ENCODE measurements around the gene NTM. TPM values are rescaled to one million over a fixed set of nuclear protein-coding genes. Genes with fewer than 3 reads are reported as not detected.

NTM gene
- total RNA-seq, 1 experiment from 2014 or later, result 0.73 TPM

DNA sequence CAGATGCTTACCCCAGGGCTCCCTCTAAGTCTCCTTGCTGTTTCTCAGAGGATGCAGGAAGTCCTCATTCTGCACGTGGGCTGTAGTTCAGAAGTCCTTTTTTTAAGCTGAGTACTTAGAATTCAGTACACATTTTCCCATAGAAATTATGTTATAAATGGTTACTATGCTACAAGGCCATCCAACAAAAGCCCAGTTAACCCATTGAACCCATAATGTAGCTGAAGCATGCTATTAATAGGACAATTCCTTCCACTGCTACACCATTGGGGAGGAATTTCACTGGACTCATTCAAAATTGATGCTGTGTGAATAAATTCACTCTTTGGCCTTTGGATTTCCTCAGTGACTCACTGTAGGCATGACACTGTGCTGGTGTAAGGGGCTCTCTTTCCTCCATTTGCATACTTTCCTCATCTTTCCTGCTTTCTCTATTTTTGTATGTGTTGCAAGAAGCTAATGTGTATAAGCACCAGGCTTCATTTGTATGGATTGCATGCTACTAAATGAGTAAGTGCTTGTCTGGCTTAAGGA lies 148.0 kb downstream of the NTM start:
- TF ChIP-seq, protein P1, sequence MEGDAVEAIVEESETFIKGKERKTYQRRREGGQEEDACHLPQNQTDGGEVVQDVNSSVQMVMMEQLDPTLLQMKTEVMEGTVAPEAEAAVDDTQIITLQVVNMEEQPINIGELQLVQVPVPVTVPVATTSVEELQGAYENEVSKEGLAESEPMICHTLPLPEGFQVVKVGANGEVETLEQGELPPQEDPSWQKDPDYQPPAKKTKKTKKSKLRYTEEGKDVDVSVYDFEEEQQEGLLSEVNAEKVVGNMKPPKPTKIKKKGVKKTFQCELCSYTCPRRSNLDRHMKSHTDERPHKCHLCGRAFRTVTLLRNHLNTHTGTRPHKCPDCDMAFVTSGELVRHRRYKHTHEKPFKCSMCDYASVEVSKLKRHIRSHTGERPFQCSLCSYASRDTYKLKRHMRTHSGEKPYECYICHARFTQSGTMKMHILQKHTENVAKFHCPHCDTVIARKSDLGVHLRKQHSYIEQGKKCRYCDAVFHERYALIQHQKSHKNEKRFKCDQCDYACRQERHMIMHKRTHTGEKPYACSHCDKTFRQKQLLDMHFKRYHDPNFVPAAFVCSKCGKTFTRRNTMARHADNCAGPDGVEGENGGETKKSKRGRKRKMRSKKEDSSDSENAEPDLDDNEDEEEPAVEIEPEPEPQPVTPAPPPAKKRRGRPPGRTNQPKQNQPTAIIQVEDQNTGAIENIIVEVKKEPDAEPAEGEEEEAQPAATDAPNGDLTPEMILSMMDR (IDR thresholded peaks at IDR 0.05; ENCODE audit: insufficient read depth in 1 of 2, low read depth in 1 of 2, low read length in 1 of 2, severe bottlenecking in 1 of 2, unreplicated experiment in 1 of 2), result no peak
- H3K27ac Mint-ChIP-seq (ENCODE audit: unreplicated experiment), result no peak overlapping the region
- no peak overlapping the region for H3K4me3 Mint-ChIP-seq (ENCODE audit: unreplicated experiment)
- POLR2A ChIA-PET, result no interaction called here
- intact Hi-C loops (cut with micrococcal nuclease; ENCODE audit: unreplicated experiment), result no loop called here
- peaks cover 10% of the 10 kb centered on the region for H3K9me3 Mint-ChIP-seq (ENCODE audit: unreplicated experiment)
- Histone ChIP-seq H3K4me1 (no peaks in the 10 kb centered on the region; the same call in 1 of the 2 replicates), H3K9me3 (0 out of 2 replicates have a peak, but pooled peaks cover 4% of the 10 kb centered on the region), H3K36me3 (ENCODE audit: control insufficient read depth, insufficient read depth, low read length) (no peaks in the 10 kb centered on the region), H3K27me3 (replicated peaks; ENCODE audit: control insufficient read depth, insufficient read depth, low read length) (no peaks in the 10 kb centered on the region), H3K4me3 (ENCODE audit: low read depth, low read length) (no peak overlapping the region)
- no TSS peak for BruUV-seq (replicated peaks)
- no peak for DNase-seq
- no peaks in the 10 kb centered on the region for H3K4me1 Mint-ChIP-seq (ENCODE audit: low read depth, unreplicated experiment)
- H3K27me3 Mint-ChIP-seq (ENCODE audit: insufficient read depth, unreplicated experiment), result peaks cover 9% of the 10 kb centered on the region
- CTCF ChIA-PET, result no interaction called here
- no peaks in the 10 kb centered on the region for H3K36me3 Mint-ChIP-seq (ENCODE audit: insufficient read depth, unreplicated experiment)

DNA sequence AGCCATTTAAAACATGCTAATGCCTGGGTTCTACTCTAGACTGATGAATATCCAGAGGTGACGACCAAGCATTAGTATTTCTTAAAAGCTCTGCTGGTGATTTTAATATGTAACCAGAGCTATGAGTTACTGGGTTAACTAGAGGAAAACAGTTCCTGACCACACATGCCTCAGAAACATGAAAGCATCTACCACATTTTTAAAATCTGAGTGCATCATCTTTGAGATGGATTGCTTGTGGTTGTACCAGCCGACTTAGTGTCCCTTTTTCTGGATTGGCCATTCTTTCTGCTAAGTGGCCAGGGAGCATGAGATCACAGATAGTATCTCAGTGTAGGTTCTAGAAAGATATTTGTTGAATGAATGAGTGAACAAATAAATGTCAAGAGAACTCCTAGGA lies 152.4 kb downstream of the NTM start:
- H3K4me1 ChIP-seq, result no peaks in the 10 kb centered on the region
- Mint-ChIP-seq H3K27me3 (ENCODE audit: insufficient read depth, unreplicated experiment) (peaks cover 23% of the 10 kb centered on the region), H3K4me3 (ENCODE audit: unreplicated experiment) (no peak overlapping the region), H3K27ac (ENCODE audit: unreplicated experiment) (no peak overlapping the region), H3K4me1 (ENCODE audit: low read depth, unreplicated experiment) (no peaks in the 10 kb centered on the region), H3K36me3 (ENCODE audit: insufficient read depth, unreplicated experiment) (no peaks in the 10 kb centered on the region), H3K9me3 (ENCODE audit: unreplicated experiment) (peaks cover 10% of the 10 kb centered on the region)
- H3K27me3 ChIP-seq (replicated peaks; ENCODE audit: control insufficient read depth, insufficient read depth, low read length), result no peaks in the 10 kb centered on the region
- H3K36me3 ChIP-seq (ENCODE audit: control insufficient read depth, insufficient read depth, low read length), result no peaks in the 10 kb centered on the region
- intact Hi-C loops (cut with micrococcal nuclease; ENCODE audit: unreplicated experiment), result no loop called here
- 0 out of 2 replicates have a peak, but pooled peaks cover 4% of the 10 kb centered on the region for H3K9me3 ChIP-seq
- TF ChIP-seq, protein P1 (IDR thresholded peaks at IDR 0.05; ENCODE audit: insufficient read depth in 1 of 2, low read depth in 1 of 2, low read length in 1 of 2, severe bottlenecking in 1 of 2, unreplicated experiment in 1 of 2), result no peak
- DNase-seq, result no peak
- H3K4me3 ChIP-seq (ENCODE audit: low read depth, low read length), result no peak overlapping the region
- no TSS peak for BruUV-seq (replicated peaks)
- POLR2A ChIA-PET, result no interaction called here
- CTCF ChIA-PET, result no interaction called here

- ChIA-PET CTCF (no interaction called here), POLR2A (no interaction called here)
- Histone ChIP-seq H3K36me3 (ENCODE audit: control insufficient read depth, insufficient read depth, low read length) (no peaks in the 10 kb centered on the region), H3K4me1 (no peaks in the 10 kb centered on the region), H3K9me3 (no peaks in the 10 kb centered on the region), H3K27me3 (replicated peaks; ENCODE audit: control insufficient read depth, insufficient read depth, low read length) (no peaks in the 10 kb centered on the region; the same call in 1 of the 2 replicates), H3K4me3 (ENCODE audit: low read depth, low read length) (no peak overlapping the region)
- intact Hi-C loops (cut with micrococcal nuclease; ENCODE audit: unreplicated experiment), result no loop called here
- H3K36me3 Mint-ChIP-seq (ENCODE audit: insufficient read depth, unreplicated experiment), result no peaks in the 10 kb centered on the region
- DNase-seq, result no peak
- H3K27ac Mint-ChIP-seq (ENCODE audit: unreplicated experiment), result no peak overlapping the region
- H3K27me3 Mint-ChIP-seq (ENCODE audit: insufficient read depth, unreplicated experiment), result peaks cover 22% of the 10 kb centered on the region
- H3K4me3 Mint-ChIP-seq (ENCODE audit: unreplicated experiment), result no peak overlapping the region
- no TSS peak for BruUV-seq (replicated peaks)
- no peaks in the 10 kb centered on the region for H3K4me1 Mint-ChIP-seq (ENCODE audit: low read depth, unreplicated experiment)
- no peaks in the 10 kb centered on the region for H3K9me3 Mint-ChIP-seq (ENCODE audit: unreplicated experiment)
- TF ChIP-seq, protein P1 (IDR thresholded peaks at IDR 0.05; ENCODE audit: insufficient read depth in 1 of 2, low read depth in 1 of 2, low read length in 1 of 2, severe bottlenecking in 1 of 2, unreplicated experiment in 1 of 2), result no peak
Measured at GRCh38 chr11:131530407-131530806, 160.0 kb downstream of the NTM start.

All from Caco-2 (cell line).